Endothelial cell of umbilical vein (primary cell): Measurements from ENCODE around the gene AKAP8. TPM values are rescaled to one million over a fixed set of nuclear protein-coding genes. Genes with fewer than 3 reads are reported as not detected.

Experiments used
- BruUV-seq: library from RNA; stranded (reverse); fragments of 400-500 nt; replicated peaks from 2 replicates; lab custom pipeline; 2021; lab: Mats Ljungman, UMichigan
- CTCF ChIA-PET: fragments of 300-600, 350-600 bp; sonication (Branson Sonifier 250); formaldehyde crosslinking; loops from one replicate; lab custom pipeline; 2021; ENCODE audit warnings: antibody characterized with exemption, inconsistent platforms; lab: Charles Lee
- POLR2A ChIA-PET: fragments of 300-600, 350-600 bp; sonication (Branson Sonifier 250); formaldehyde crosslinking; loops from one replicate; lab custom pipeline; 2021; ENCODE audit warnings: antibody characterized with exemption, inconsistent platforms; lab: Charles Lee
- DNase-seq: peaks from one replicate; pipeline ENCODE4 v3.0.0-alpha.2; 2011; ENCODE audit warnings: low read depth, low spot score
- FAIRE-seq: peaks from 2 replicates; lab custom pipeline; 2011; peaks lifted over from hg19 to GRCh38; lab: Jason Lieb, UNC
- H2AFZ ChIP-seq: 2 replicates; pipeline ENCODE4 v1.6.0; 2012; ENCODE audit warnings: low read depth, low read length, control low read depth, inconsistent platforms
- H3K27ac ChIP-seq: 2 replicates; pipeline ENCODE4 v1.5.1; 2011; ENCODE audit warnings: low read depth, mild to moderate bottlenecking, control low read depth, low read length, moderate library complexity; ENCODE audit not compliant: insufficient read depth
- H3K27me3 ChIP-seq, 2 experiments: 2 replicates each; pipeline versions ENCODE4 v1.6.0 to v1.6.1; 2011; ENCODE audit warnings: low read length in 2 of 2, mixed read lengths in 1 of 2; ENCODE audit not compliant: control insufficient read depth in 2 of 2, insufficient read depth in 2 of 2
- H3K36me3 ChIP-seq, 2 experiments: 2 replicates in 1 of 2; 3 replicates in 1 of 2; pipeline ENCODE4 v1.5.1; 2011; ENCODE audit warnings: low read length in 2 of 2, mild to moderate bottlenecking in 1 of 2, moderate library complexity in 1 of 2; ENCODE audit not compliant: control insufficient read depth in 2 of 2, insufficient read depth in 2 of 2; ENCODE audit errors: extremely low read depth in 1 of 2
- H3K4me1 ChIP-seq: 3 replicates; pipeline ENCODE4 v1.5.1; 2011; ENCODE audit warnings: mild to moderate bottlenecking, low read length; ENCODE audit not compliant: control insufficient read depth, insufficient read depth; ENCODE audit errors: extremely low read depth
- H3K4me2 ChIP-seq: 2 replicates; pipeline ENCODE4 v1.6.1; 2011; ENCODE audit warnings: low read length, control low read depth, mixed read lengths; ENCODE audit not compliant: insufficient read depth
- H3K4me3 ChIP-seq, 3 experiments: fragments of 200-600 bp in 1 of 3; sonication (generic), shearing (Covaris generic) in 1 of 3; replicated peaks in 1 of 3; 2 replicates each; pipeline ENCODE4 v1.5.1; 2011 to 2016; ENCODE audit warnings: control low read depth in 3 of 3, low read length in 3 of 3, mild to moderate bottlenecking in 2 of 3, inconsistent platforms in 1 of 3, low read depth in 1 of 3, moderate library complexity in 1 of 3; ENCODE audit not compliant: insufficient read depth in 1 of 3
- H3K79me2 ChIP-seq: 2 replicates; pipeline ENCODE4 v1.6.0; 2012; ENCODE audit warnings: low read length, inconsistent platforms; ENCODE audit not compliant: control insufficient read depth, insufficient read depth
- H3K9ac ChIP-seq: replicated peaks from 2 replicates; pipeline ENCODE3; 2011; ENCODE audit warnings: low read length, control low read depth; ENCODE audit not compliant: insufficient read depth; ENCODE audit errors: extremely low read depth
- H3K9me1 ChIP-seq: replicated peaks from 3 replicates; pipeline ENCODE4 v1.6.0; 2011; ENCODE audit warnings: mild to moderate bottlenecking, low read length; ENCODE audit not compliant: control insufficient read depth, insufficient read depth; ENCODE audit errors: extremely low read depth
- H3K9me3 ChIP-seq: replicated peaks from 2 replicates; pipeline ENCODE4 v1.5.1; 2012; ENCODE audit warnings: low read length, inconsistent platforms; ENCODE audit not compliant: control insufficient read depth, insufficient read depth
- H4K20me1 ChIP-seq: replicated peaks from 2 replicates; pipeline ENCODE3; 2011; ENCODE audit warnings: mild to moderate bottlenecking, low read length; ENCODE audit not compliant: control insufficient read depth, insufficient read depth; ENCODE audit errors: extremely low read depth
- EZH2 ChIP-seq: IDR thresholded peaks from 2 replicates; pipeline ENCODE4 v1.6.1; 2012; ENCODE audit warnings: borderline replicate concordance, low read depth, mild to moderate bottlenecking, moderate library complexity, low read length, inconsistent platforms; ENCODE audit not compliant: severe bottlenecking
- FOS ChIP-seq: IDR thresholded peaks from 2 replicates; pipeline ENCODE4 v1.6.1; 2011; ENCODE audit warnings: mild to moderate bottlenecking, low read length, moderate library complexity, borderline replicate concordance; ENCODE audit not compliant: insufficient read depth
- GATA2 ChIP-seq: IDR thresholded peaks from 2 replicates; pipeline ENCODE4 v1.7.0; 2011; ENCODE audit warnings: low read depth, mild to moderate bottlenecking, moderate library complexity, mixed read lengths, low read length; ENCODE audit not compliant: insufficient read length, insufficient read depth
- JUN ChIP-seq: IDR thresholded peaks from 2 replicates; pipeline ENCODE4 v1.6.1; 2011; ENCODE audit warnings: borderline replicate concordance, low read depth; ENCODE audit not compliant: insufficient read length, insufficient read depth
- MYC ChIP-seq: IDR thresholded peaks from one replicate; pipeline ENCODE4 v1.6.1; 2011; ENCODE audit warnings: mild to moderate bottlenecking, low read depth, low read length
- POLR2A ChIP-seq: IDR thresholded peaks from 2 replicates; pipeline ENCODE4 v1.6.1; 2012; ENCODE audit warnings: low read depth, mild to moderate bottlenecking, control low read depth, low read length
- POLR2AphosphoS5 ChIP-seq: IDR thresholded peaks from 2 replicates; pipeline ENCODE4 v1.6.1; 2012; ENCODE audit warnings: low read depth, mild to moderate bottlenecking, control low read depth, low read length, moderate library complexity; ENCODE audit not compliant: insufficient read depth
- dilution Hi-C: fragments of 300-500 bp; cut with MboI; formaldehyde crosslinking; loops from one replicate; pipeline ENCODE4 v1.15.0; 2019; ENCODE audit warnings: low sequenced_read_pairs; ENCODE audit not compliant: extremely low pct_ligation_motif_present
- intact Hi-C: fragments of 100-400 bp; cut with micrococcal nuclease; formaldehyde crosslinking; loops from one replicate; pipeline ENCODE4 v1.10.0; 2022
- polyA plus RNA-seq, 4 experiments: library from polyadenylated mRNA; depleted of rRNA in 3 of 4; stranded (reverse) in 3 of 4; unstranded in 1 of 4; fragments of >200 nt; gene quantifications; 2 replicates each; pipeline versions ENCODE4 v1.2.1 to v1.2.3, GENCODE V29; 2011 to 2012; ENCODE audit warnings: missing spikeins in 1 of 4
- total RNA-seq: library from RNA; stranded (reverse); gene quantifications from 2 replicates; pipeline ENCODE4 v1.2.3, GENCODE V29; 2021
- TF ChIP-seq, protein P1 (sequence below): IDR thresholded peaks from 2 replicates; pipeline ENCODE4 v1.6.1; 2011; ENCODE audit not compliant: insufficient read depth, insufficient read length
- TF ChIP-seq, protein P2 (sequence below), 2 donors: IDR thresholded peaks; 1 replicate in 1 of 2; 2 replicates in 1 of 2; pipeline ENCODE4 v1.5.1; 2011; ENCODE audit warnings: low read length in 2 of 2, mild to moderate bottlenecking in 2 of 2, moderate library complexity in 2 of 2, control low read depth in 1 of 2, inconsistent platforms in 1 of 2, low read depth in 1 of 2; ENCODE audit not compliant: insufficient read depth in 1 of 2; ENCODE audit errors: extremely low read depth in 1 of 2

The AKAP8 gene
- total and polyA plus RNA-seq, 2 donors (not counting 3 experiments of a cell fraction or from before 2014, with no cell fraction given): 16.4 to 44.1 TPM

DNA sequence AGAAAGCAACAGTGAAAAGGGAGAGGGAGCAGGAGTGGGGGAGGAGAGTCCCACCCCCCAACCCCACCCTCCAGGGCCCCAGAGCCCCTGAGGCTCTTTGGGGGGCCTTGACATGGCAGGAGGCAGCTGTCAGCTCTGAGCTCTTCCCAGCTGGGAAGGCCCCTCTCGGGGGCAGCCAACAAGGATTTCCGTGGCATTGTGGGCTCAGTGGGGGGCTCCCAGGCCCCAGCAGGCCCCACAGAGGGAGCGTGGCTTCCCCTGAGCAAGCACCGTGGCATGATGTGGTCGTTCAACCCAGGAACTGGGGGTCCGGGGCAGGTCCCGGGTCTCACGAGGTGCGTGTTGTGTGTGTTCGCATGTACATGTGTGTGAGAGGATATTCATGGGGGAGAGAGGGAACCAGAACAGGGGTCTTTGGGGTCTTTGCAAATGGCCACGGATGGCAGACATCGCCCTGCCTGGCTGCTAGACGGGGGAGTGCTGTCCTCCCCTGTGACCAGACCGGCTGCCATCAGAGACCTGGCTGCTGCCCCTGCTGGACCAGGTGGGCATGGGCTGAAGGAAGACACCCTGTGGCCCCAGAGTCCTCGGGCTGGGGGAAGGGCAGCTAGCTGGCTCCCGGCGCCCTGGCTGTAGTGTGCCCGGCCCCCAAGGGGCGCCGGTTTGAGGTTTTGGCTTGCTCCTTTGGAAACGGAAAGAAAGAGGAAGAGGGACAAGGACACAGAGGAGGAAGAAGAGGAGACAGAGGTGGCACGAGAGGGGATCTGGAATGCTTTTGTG is 42.9 kb upstream of the AKAP8 start:
- peaks cover 8 to 44% of the 10 kb centered on the region in 2 experiments for H3K36me3 ChIP-seq
- DNase-seq (no peak), FAIRE-seq (no peak)
- H4K20me1 ChIP-seq: no peaks in the 10 kb centered on the region
- H3K27me3 ChIP-seq: no peaks in the 10 kb centered on the region
- H3K4me1 ChIP-seq: peaks cover 6% of the 10 kb centered on the region
- CTCF ChIA-PET: interaction anchor here (1.3 to 1.7 kb wide), 2 partner anchors 30 to 133 kb away, joined by 3 to 5 read pairs; no protein-coding TSS in a partner anchor
- TF ChIP-seq POLR2A (no peak), MYC (no peak), EZH2 (no peak), FOS (no peak), GATA2 (no peak), POLR2AphosphoS5 (no peak), JUN (no peak)
- TF ChIP-seq, protein P1, sequence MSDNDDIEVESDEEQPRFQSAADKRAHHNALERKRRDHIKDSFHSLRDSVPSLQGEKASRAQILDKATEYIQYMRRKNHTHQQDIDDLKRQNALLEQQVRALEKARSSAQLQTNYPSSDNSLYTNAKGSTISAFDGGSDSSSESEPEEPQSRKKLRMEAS: no peak
- TF ChIP-seq, protein P2, sequence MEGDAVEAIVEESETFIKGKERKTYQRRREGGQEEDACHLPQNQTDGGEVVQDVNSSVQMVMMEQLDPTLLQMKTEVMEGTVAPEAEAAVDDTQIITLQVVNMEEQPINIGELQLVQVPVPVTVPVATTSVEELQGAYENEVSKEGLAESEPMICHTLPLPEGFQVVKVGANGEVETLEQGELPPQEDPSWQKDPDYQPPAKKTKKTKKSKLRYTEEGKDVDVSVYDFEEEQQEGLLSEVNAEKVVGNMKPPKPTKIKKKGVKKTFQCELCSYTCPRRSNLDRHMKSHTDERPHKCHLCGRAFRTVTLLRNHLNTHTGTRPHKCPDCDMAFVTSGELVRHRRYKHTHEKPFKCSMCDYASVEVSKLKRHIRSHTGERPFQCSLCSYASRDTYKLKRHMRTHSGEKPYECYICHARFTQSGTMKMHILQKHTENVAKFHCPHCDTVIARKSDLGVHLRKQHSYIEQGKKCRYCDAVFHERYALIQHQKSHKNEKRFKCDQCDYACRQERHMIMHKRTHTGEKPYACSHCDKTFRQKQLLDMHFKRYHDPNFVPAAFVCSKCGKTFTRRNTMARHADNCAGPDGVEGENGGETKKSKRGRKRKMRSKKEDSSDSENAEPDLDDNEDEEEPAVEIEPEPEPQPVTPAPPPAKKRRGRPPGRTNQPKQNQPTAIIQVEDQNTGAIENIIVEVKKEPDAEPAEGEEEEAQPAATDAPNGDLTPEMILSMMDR (IDR thresholded peaks at IDR 0.05; ENCODE audit: extremely low read depth in 1 of 2, insufficient read depth in 1 of 2, low read depth in 1 of 2, low read length in 2 of 2): no peak
- H3K4me2 ChIP-seq: no peak overlapping the region
- H3K79me2 ChIP-seq: peaks cover 16% of the 10 kb centered on the region
- H2AFZ ChIP-seq: no peak overlapping the region
- intact Hi-C loops: no loop called here
- H3K9me3 ChIP-seq: no peaks in the 10 kb centered on the region
- TSS peak; percentile 2 for BruUV-seq
- H3K9me1 ChIP-seq: no peaks in the 10 kb centered on the region
- no peak overlapping the region for H3K27ac ChIP-seq
- H3K9ac ChIP-seq: no peak overlapping the region
- POLR2A ChIA-PET: interaction anchor here (0.7 kb wide), 1 partner anchor 126 kb away, joined by 3 read pairs; no protein-coding TSS in a partner anchor
- no peak overlapping the region for H3K4me3 ChIP-seq
- dilution Hi-C loops: no loop called here
